ENCODE measurements around the gene MRPS15.

DNA sequence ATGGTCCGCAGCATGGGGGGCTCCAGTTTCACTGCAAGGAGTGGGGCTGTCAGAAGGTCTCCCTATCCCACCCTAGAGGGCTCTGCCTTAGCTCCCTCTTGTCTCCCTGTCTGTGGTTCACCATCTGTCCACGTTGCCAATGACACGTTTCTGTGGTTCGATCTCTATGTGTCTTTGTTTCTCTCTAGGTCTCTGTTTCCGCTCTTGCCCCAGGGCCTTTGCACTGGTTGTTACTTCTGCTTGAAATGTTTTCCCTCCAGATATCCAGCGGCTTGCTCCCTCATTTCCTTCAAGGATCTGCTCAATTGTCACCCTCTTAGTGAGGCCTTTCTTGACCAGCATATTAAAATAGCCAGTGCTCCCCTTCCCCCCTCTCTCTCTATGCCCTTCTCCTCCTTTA lies 8.5 kb upstream of the MRPS15 start:
- TF ChIP-seq, protein P1, sequence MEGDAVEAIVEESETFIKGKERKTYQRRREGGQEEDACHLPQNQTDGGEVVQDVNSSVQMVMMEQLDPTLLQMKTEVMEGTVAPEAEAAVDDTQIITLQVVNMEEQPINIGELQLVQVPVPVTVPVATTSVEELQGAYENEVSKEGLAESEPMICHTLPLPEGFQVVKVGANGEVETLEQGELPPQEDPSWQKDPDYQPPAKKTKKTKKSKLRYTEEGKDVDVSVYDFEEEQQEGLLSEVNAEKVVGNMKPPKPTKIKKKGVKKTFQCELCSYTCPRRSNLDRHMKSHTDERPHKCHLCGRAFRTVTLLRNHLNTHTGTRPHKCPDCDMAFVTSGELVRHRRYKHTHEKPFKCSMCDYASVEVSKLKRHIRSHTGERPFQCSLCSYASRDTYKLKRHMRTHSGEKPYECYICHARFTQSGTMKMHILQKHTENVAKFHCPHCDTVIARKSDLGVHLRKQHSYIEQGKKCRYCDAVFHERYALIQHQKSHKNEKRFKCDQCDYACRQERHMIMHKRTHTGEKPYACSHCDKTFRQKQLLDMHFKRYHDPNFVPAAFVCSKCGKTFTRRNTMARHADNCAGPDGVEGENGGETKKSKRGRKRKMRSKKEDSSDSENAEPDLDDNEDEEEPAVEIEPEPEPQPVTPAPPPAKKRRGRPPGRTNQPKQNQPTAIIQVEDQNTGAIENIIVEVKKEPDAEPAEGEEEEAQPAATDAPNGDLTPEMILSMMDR (conservative IDR thresholded peaks at IDR 0.05), result no peak
- no peak for TF ChIP-seq ZFX (IDR thresholded peaks at IDR 0.05)
